Rectal smooth muscle tissue (tissue), 1 donor: Measurements from ENCODE around the gene FOXA1.

ENCODE experiments used
- H3K27ac ChIP-seq: one replicate; pipeline ENCODE4 v1.7.0; 2013; ENCODE audit warnings: low read depth, low read length, inconsistent platforms
- H3K27me3 ChIP-seq: one replicate; pipeline ENCODE4 v1.7.0; 2013; ENCODE audit warnings: low read length; ENCODE audit not compliant: control insufficient read depth, insufficient read depth
- H3K36me3 ChIP-seq: one replicate; pipeline ENCODE4 v1.7.0; 2013; ENCODE audit warnings: low read length; ENCODE audit not compliant: control insufficient read depth, insufficient read depth
- H3K4me1 ChIP-seq: one replicate; pipeline ENCODE4 v1.7.0; 2013; ENCODE audit warnings: low read length; ENCODE audit not compliant: control insufficient read depth, insufficient read depth
- H3K4me3 ChIP-seq: one replicate; pipeline ENCODE4 v1.7.0; 2013; ENCODE audit warnings: low read length
- H3K9ac ChIP-seq: one replicate; pipeline ENCODE4 v1.7.0; 2013; ENCODE audit warnings: low read length

Gene FOXA1

GRCh38 chr14:37594971-37595808, at the start of gene FOXA1, which contains the start of gene TTC6:
FOXA1 (minus strand) TSS chr14:37595249; CDS start chr14:37594972, 277 bp downstream.
TTC6 (plus strand) TSS chr14:37595629; CDS start chr14:37622065, 26,436 bp downstream.
- no peaks in the 10 kb centered on the region for H3K36me3 ChIP-seq
- H3K27ac ChIP-seq = no peak within 1 kb of the TSS
- peaks cover 3% of the 10 kb centered on the region for H3K4me1 ChIP-seq
- H3K9ac ChIP-seq = peak within 1 kb of the TSS; percentile 53
- peak within 1 kb of the TSS; percentile 58 for H3K4me3 ChIP-seq
- peaks cover 44% of the 10 kb centered on the region for H3K27me3 ChIP-seq

- Histone ChIP-seq H3K4me1 (no peaks in the 10 kb centered on the region), H3K4me3 (no peak overlapping the region), H3K27ac (no peak overlapping the region), H3K9ac (no peak overlapping the region), H3K36me3 (no peaks in the 10 kb centered on the region), H3K27me3 (no peaks in the 10 kb centered on the region)
Observed at GRCh38 chr14:37643701-37644100, 48.7 kb upstream of the FOXA1 start.

GRCh38 chr14:37642125-37642524, 47.1 kb upstream of the FOXA1 start:
- no peak overlapping the region for H3K27ac ChIP-seq

GRCh38 chr14:37641117-37641516, 46.1 kb upstream of the FOXA1 start:
- no peak overlapping the region for H3K9ac ChIP-seq
- H3K36me3 ChIP-seq = no peaks in the 10 kb centered on the region
- H3K4me1 ChIP-seq = no peaks in the 10 kb centered on the region
- no peak overlapping the region for H3K27ac ChIP-seq
- H3K4me3 ChIP-seq = no peak overlapping the region
- no peaks in the 10 kb centered on the region for H3K27me3 ChIP-seq

More at GRCh38 chr14:37642125-37642524, 47.1 kb upstream of the FOXA1 start:
- no peaks in the 10 kb centered on the region for H3K36me3 ChIP-seq
- H3K4me1 ChIP-seq = no peaks in the 10 kb centered on the region
- no peak overlapping the region for H3K9ac ChIP-seq
- H3K27me3 ChIP-seq = no peaks in the 10 kb centered on the region
- no peak overlapping the region for H3K4me3 ChIP-seq

- H3K27ac ChIP-seq = no peak overlapping the region
- no peak overlapping the region for H3K9ac ChIP-seq
- no peaks in the 10 kb centered on the region for H3K27me3 ChIP-seq
- no peaks in the 10 kb centered on the region for H3K4me1 ChIP-seq
- no peak overlapping the region for H3K4me3 ChIP-seq
- no peaks in the 10 kb centered on the region for H3K36me3 ChIP-seq
Observed at GRCh38 chr14:37638599-37638998, 43.5 kb upstream of the FOXA1 start.

GRCh38 chr14:37637341-37637740, 42.3 kb upstream of the FOXA1 start:
- Histone ChIP-seq H3K27ac (no peak overlapping the region), H3K27me3 (no peaks in the 10 kb centered on the region), H3K4me3 (no peak overlapping the region), H3K4me1 (no peaks in the 10 kb centered on the region), H3K9ac (no peak overlapping the region), H3K36me3 (no peaks in the 10 kb centered on the region)

- no peaks in the 10 kb centered on the region for H3K4me1 ChIP-seq
- no peaks in the 10 kb centered on the region for H3K36me3 ChIP-seq
- H3K4me3 ChIP-seq = no peak overlapping the region
- no peaks in the 10 kb centered on the region for H3K27me3 ChIP-seq
- no peak overlapping the region for H3K27ac ChIP-seq
- H3K9ac ChIP-seq = no peak overlapping the region
Observed at GRCh38 chr14:37625597-37626595, 30.8 kb upstream of the FOXA1 start.

GRCh38 chr14:37623971-37624370, 28.9 kb upstream of the FOXA1 start:
- Histone ChIP-seq H3K4me1 (no peaks in the 10 kb centered on the region), H3K27ac (no peak overlapping the region), H3K4me3 (no peak overlapping the region), H3K9ac (no peak overlapping the region), H3K27me3 (no peaks in the 10 kb centered on the region), H3K36me3 (no peaks in the 10 kb centered on the region)

GRCh38 chr14:37623426-37623951, 28.4 kb upstream of the FOXA1 start:
- no peak overlapping the region for H3K9ac ChIP-seq
- H3K36me3 ChIP-seq = no peaks in the 10 kb centered on the region
- no peak overlapping the region for H3K4me3 ChIP-seq
- no peaks in the 10 kb centered on the region for H3K4me1 ChIP-seq
- H3K27me3 ChIP-seq = no peaks in the 10 kb centered on the region
- H3K27ac ChIP-seq = no peak overlapping the region

GRCh38 chr14:37622231-37622923, 27.3 kb upstream of the FOXA1 start:
- H3K27me3 ChIP-seq = no peaks in the 10 kb centered on the region

GRCh38 chr14:37620856-37621255, 25.8 kb upstream of the FOXA1 start:
- Histone ChIP-seq H3K9ac (no peak overlapping the region), H3K4me1 (no peaks in the 10 kb centered on the region), H3K4me3 (no peak overlapping the region), H3K36me3 (no peaks in the 10 kb centered on the region), H3K27ac (no peak overlapping the region), H3K27me3 (no peaks in the 10 kb centered on the region)

More at GRCh38 chr14:37622231-37622923, 27.3 kb upstream of the FOXA1 start:
- H3K4me1 ChIP-seq = no peaks in the 10 kb centered on the region
- no peak overlapping the region for H3K4me3 ChIP-seq
- no peak overlapping the region for H3K27ac ChIP-seq
- H3K9ac ChIP-seq = no peak overlapping the region
- H3K36me3 ChIP-seq = no peaks in the 10 kb centered on the region
